GM23338 (cell line): ENCODE measurements around the gene SLC41A3. TPM values are rescaled to one million over a fixed set of nuclear protein-coding genes. Genes with fewer than 3 reads are reported as not detected.

Source experiments
- ATAC-seq: fragments of 200-7000 bp; cut with Tn5 transposase; 3 replicates; pipeline ENCODE4 v1.9.1; 2020
- DNase-seq: peaks from one replicate; pipeline ENCODE4 v3.0.0-alpha.2; 2015; ENCODE audit warnings: low spot score
- H2AFZ ChIP-seq: fragments of 200-600 bp; sonication (generic); 2 replicates; pipeline ENCODE4 v1.8.0; 2016; ENCODE audit warnings: antibody characterized with exemption, mild to moderate bottlenecking, moderate library complexity
- H3F3A ChIP-seq: fragments of 200-600 bp; sonication (generic); replicated peaks from 2 replicates; pipeline ENCODE4 v1.8.0; 2017; ENCODE audit warnings: antibody characterized with exemption, mixed run types, low read depth
- H3K27ac ChIP-seq: fragments of 200-600 bp; sonication (generic); 2 replicates; pipeline ENCODE4 v1.6.1; 2016; ENCODE audit warnings: low read depth
- H3K27me3 ChIP-seq: fragments of 200-600 bp; sonication (generic); 2 replicates; pipeline ENCODE4 v1.8.0; 2016; ENCODE audit warnings: mild to moderate bottlenecking, mixed run types, moderate library complexity; ENCODE audit not compliant: insufficient read depth
- H3K36me3 ChIP-seq: fragments of 200-600 bp; sonication (generic); 2 replicates; pipeline ENCODE4 v1.8.0; 2016; ENCODE audit warnings: mild to moderate bottlenecking; ENCODE audit not compliant: insufficient read depth
- H3K4me1 ChIP-seq: fragments of 200-600 bp; sonication (generic); 2 replicates; pipeline ENCODE4 v1.8.0; 2016; ENCODE audit warnings: mild to moderate bottlenecking, moderate library complexity; ENCODE audit not compliant: insufficient read depth
- H3K4me2 ChIP-seq: fragments of 200-600 bp; sonication (generic); 2 replicates; pipeline ENCODE4 v1.7.1; 2017; ENCODE audit warnings: mixed run types
- H3K4me3 ChIP-seq: fragments of 200-600 bp; sonication (generic); 2 replicates; pipeline ENCODE4 v1.6.1; 2016; ENCODE audit warnings: mixed run types
- H3K79me2 ChIP-seq: fragments of 200-600 bp; sonication (generic); replicated peaks from 2 replicates; pipeline ENCODE4 v1.8.0; 2017; ENCODE audit warnings: mild to moderate bottlenecking; ENCODE audit not compliant: insufficient read depth
- H3K9me2 ChIP-seq: fragments of 200-600 bp; sonication (generic); 2 replicates; pipeline ENCODE4 v1.8.0; 2017; ENCODE audit not compliant: insufficient read depth
- H4K20me1 ChIP-seq: fragments of 200-600 bp; sonication (generic); replicated peaks from 2 replicates; pipeline ENCODE4 v1.8.0; 2017; ENCODE audit warnings: mild to moderate bottlenecking; ENCODE audit not compliant: insufficient read depth
- H3K27ac Mint-ChIP-seq: 2 replicates; pipeline ENCODE4 v1.8.0; 2020; ENCODE audit warnings: inconsistent platforms, mild to moderate bottlenecking, moderate library complexity, mixed read lengths
- H3K27me3 Mint-ChIP-seq: 3 replicates; pipeline ENCODE4 v1.8.0; 2022; ENCODE audit warnings: low read depth, mild to moderate bottlenecking, moderate library complexity, mixed read lengths, inconsistent platforms; ENCODE audit not compliant: insufficient read depth, poor library complexity
- H3K36me3 Mint-ChIP-seq: 3 replicates; pipeline ENCODE4 v1.8.0; 2021; ENCODE audit warnings: low read depth, mild to moderate bottlenecking, inconsistent platforms, moderate library complexity, mixed read lengths
- H3K4me1 Mint-ChIP-seq: 3 replicates; pipeline ENCODE4 v1.8.0; 2020; ENCODE audit warnings: mild to moderate bottlenecking, inconsistent platforms, mixed read lengths
- H3K4me3 Mint-ChIP-seq: 3 replicates; pipeline ENCODE4 v1.8.0; 2021; ENCODE audit warnings: moderate library complexity, mild to moderate bottlenecking, inconsistent platforms, mixed read lengths
- H3K9me3 Mint-ChIP-seq: 3 replicates; pipeline ENCODE4 v1.8.0; 2020; ENCODE audit warnings: moderate library complexity, mild to moderate bottlenecking, inconsistent platforms, mixed read lengths
- CREB1 ChIP-seq: fragments of 250-450 bp; sonication (Bioruptor Pico); IDR thresholded peaks from 2 replicates; pipeline ENCODE4 v1.5.0; 2020; ENCODE audit warnings: low read depth, mild to moderate bottlenecking, moderate library complexity
- EZH2 ChIP-seq: fragments of 200-600 bp; sonication (generic); IDR thresholded peaks from one replicate; pipeline ENCODE4 v1.8.0; 2017; ENCODE audit warnings: antibody characterized with exemption, mild to moderate bottlenecking, low read depth; ENCODE audit not compliant: unreplicated experiment
- JUNB ChIP-seq: IDR thresholded peaks from one replicate; pipeline ENCODE4 v1.6.1; 2016; ENCODE audit warnings: antibody characterized with exemption; ENCODE audit not compliant: unreplicated experiment
- NANOG ChIP-seq: IDR thresholded peaks from 2 replicates; pipeline ENCODE4 v1.6.1; 2016; ENCODE audit warnings: antibody characterized with exemption, borderline replicate concordance
- POLR2AphosphoS5 ChIP-seq: IDR thresholded peaks from 2 replicates; pipeline ENCODE4 v1.6.1; 2016; ENCODE audit warnings: antibody characterized with exemption, low read depth
- REST ChIP-seq: IDR thresholded peaks from one replicate; pipeline ENCODE4 v1.6.1; 2018; ENCODE audit warnings: antibody characterized with exemption; ENCODE audit not compliant: unreplicated experiment
- STAT1 ChIP-seq: IDR thresholded peaks from one replicate; pipeline ENCODE4 v1.6.1; 2016; ENCODE audit warnings: antibody characterized with exemption; ENCODE audit not compliant: unreplicated experiment
- ZNF114 ChIP-seq: fragments of 250-450 bp; sonication (Bioruptor Pico); IDR thresholded peaks from 2 replicates; pipeline ENCODE4 v1.5.0; 2020; ENCODE audit warnings: mild to moderate bottlenecking, moderate library complexity
- ZNF331 ChIP-seq: fragments of 250-450 bp; sonication (Bioruptor Pico); IDR thresholded peaks from 2 replicates; pipeline ENCODE4 v1.5.0; 2020; ENCODE audit warnings: low read depth, mild to moderate bottlenecking, moderate library complexity
- ZNF462 ChIP-seq: fragments of 250-450 bp; sonication (Bioruptor Pico); IDR thresholded peaks from 2 replicates; pipeline ENCODE4 v1.5.0; 2020; ENCODE audit warnings: mild to moderate bottlenecking, moderate library complexity
- polyA plus RNA-seq: library from polyadenylated mRNA; unstranded; fragments of >200 nt; fragmentation: Nextera tagmentation; extraction: Ambion mirVana; gene quantifications from 2 replicates; pipeline ENCODE4 v1.2.1, GENCODE V29; 2016
- total RNA-seq: library from RNA; depleted of rRNA; stranded (reverse); fragments of >200 nt; shearing (Covaris generic); gene quantifications from 2 replicates; pipeline ENCODE4 v1.2.3, GENCODE V29; 2014
- TF ChIP-seq, protein P1 (sequence below): IDR thresholded peaks from 2 replicates; pipeline ENCODE4 v1.6.1; 2016; ENCODE audit warnings: antibody characterized with exemption

The SLC41A3 gene
- total and polyA plus RNA-seq, 2 experiments from 2014 or later = 12.1 to 29.8 TPM

DNA sequence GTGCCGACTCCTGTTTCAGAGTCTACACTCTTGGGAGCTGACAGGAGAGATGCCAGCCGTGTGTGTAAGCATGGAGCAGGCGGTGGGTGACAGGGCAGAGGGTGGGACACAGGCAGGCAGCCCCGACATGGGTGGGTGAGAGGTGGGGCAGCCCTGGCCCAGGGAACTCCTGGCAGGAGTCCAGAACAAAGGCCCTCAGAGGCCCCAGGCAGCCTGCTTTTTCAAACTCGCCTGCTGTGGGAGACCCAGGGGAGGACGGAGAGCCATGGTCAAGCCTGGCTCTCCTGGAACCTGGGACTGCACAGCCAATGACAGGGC is 29.3 kb upstream of the SLC41A3 start (continued):
- TF ChIP-seq ZNF462 (CRISPR knock-in tag) = no peak
- no peak for TF ChIP-seq CREB1
- no peak for TF ChIP-seq ZNF331 (CRISPR knock-in tag)
- TF ChIP-seq, protein P1, sequence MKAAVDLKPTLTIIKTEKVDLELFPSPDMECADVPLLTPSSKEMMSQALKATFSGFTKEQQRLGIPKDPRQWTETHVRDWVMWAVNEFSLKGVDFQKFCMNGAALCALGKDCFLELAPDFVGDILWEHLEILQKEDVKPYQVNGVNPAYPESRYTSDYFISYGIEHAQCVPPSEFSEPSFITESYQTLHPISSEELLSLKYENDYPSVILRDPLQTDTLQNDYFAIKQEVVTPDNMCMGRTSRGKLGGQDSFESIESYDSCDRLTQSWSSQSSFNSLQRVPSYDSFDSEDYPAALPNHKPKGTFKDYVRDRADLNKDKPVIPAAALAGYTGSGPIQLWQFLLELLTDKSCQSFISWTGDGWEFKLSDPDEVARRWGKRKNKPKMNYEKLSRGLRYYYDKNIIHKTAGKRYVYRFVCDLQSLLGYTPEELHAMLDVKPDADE = no peak

- Histone ChIP-seq H3K4me3 (no peak overlapping the region), H3K27me3 (no peaks in the 10 kb centered on the region), H3F3A (no peaks in the 10 kb centered on the region), H4K20me1 (no peaks in the 10 kb centered on the region), H3K36me3 (no peaks in the 10 kb centered on the region), H2AFZ (no peak overlapping the region), H3K4me1 (no peaks in the 10 kb centered on the region), H3K9me2 (no peaks in the 10 kb centered on the region), H3K4me2 (no peak overlapping the region), H3K27ac (no peak overlapping the region), H3K79me2 (no peaks in the 10 kb centered on the region)
- no peaks in the 10 kb centered on the region for H3K9me3 Mint-ChIP-seq
- ATAC-seq = no peak
- no peak overlapping the region for H3K27ac Mint-ChIP-seq
- H3K4me3 Mint-ChIP-seq = no peak overlapping the region
- H3K36me3 Mint-ChIP-seq = no peaks in the 10 kb centered on the region
- DNase-seq = no peak
- no peaks in the 10 kb centered on the region for H3K4me1 Mint-ChIP-seq
- H3K27me3 Mint-ChIP-seq = peaks cover 5% of the 10 kb centered on the region
- no peak for TF ChIP-seq POLR2AphosphoS5
- TF ChIP-seq ZNF114 (CRISPR knock-in tag) = no peak
- no peak for TF ChIP-seq JUNB
- no peak for TF ChIP-seq EZH2
- no peak for TF ChIP-seq ZNF331 (CRISPR knock-in tag)
- no peak for TF ChIP-seq REST
- TF ChIP-seq CREB1 = no peak
- TF ChIP-seq NANOG = no peak
- no peak for TF ChIP-seq STAT1
Observed at GRCh38 chr3:126112531-126113237, 28.8 kb upstream of the SLC41A3 start.
